Measurements from ENCODE around the gene CCDC85C.

DNA sequence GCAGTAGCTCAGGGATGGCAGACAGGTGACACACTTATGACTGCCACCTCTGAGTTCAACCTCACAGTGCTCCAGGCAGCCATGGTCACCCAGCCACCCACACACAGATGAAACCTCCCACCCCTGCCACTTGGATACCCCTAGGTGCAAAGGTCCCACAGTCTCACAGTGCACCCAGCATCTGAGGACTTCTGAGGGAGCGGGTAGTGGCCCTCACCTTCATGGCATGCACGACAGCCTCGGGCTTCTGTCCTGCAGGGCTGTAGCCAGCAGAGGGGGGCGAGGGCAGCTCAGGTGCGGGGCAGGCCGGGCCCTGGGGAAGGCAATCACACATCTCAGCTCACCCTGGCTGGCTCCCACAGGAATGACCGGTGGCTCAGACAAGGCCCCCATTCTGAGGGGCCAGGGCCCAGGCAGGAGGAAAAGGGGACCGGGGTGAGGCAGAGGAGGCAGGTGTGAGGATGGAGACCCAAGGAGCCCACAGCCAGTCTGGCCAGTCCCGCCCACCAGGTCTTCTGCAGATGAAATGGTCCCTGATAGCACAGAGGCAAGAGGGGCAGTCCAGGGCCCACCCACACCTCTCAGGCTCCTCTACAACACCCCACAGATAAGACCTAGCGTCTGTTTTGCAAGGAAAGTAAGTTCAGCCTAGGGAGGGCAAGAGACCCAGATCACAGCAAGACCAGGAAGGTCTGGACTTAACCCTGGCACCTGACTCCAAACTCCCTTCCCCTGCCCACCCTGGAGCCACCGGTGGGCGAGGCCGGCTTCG lies 87.0 kb downstream of the CCDC85C start:
- TF ChIP-seq, protein P1, sequence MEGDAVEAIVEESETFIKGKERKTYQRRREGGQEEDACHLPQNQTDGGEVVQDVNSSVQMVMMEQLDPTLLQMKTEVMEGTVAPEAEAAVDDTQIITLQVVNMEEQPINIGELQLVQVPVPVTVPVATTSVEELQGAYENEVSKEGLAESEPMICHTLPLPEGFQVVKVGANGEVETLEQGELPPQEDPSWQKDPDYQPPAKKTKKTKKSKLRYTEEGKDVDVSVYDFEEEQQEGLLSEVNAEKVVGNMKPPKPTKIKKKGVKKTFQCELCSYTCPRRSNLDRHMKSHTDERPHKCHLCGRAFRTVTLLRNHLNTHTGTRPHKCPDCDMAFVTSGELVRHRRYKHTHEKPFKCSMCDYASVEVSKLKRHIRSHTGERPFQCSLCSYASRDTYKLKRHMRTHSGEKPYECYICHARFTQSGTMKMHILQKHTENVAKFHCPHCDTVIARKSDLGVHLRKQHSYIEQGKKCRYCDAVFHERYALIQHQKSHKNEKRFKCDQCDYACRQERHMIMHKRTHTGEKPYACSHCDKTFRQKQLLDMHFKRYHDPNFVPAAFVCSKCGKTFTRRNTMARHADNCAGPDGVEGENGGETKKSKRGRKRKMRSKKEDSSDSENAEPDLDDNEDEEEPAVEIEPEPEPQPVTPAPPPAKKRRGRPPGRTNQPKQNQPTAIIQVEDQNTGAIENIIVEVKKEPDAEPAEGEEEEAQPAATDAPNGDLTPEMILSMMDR (conservative IDR thresholded peaks at IDR 0.05; ENCODE audit: low read depth, low read length), result no peak
- TF ChIP-seq RAD21 (IDR thresholded peaks at IDR 0.05; ENCODE audit: low read length), result no peak
